GM23338 (cell line): ENCODE data around the gene CRYM.

Experiments
- POLR2AphosphoS5 ChIP-seq: IDR thresholded peaks from 2 replicates; pipeline ENCODE4 v1.6.1; 2016; ENCODE audit warnings: antibody characterized with exemption, low read depth
- TF ChIP-seq, protein P1 (sequence below), 2 experiments: fragments of 200-600 bp in 1 of 2; sonication (generic) in 1 of 2; conservative IDR thresholded peaks; 2 replicates each; pipeline versions ENCODE4 v1.5.1 to v1.6.1; 2016 to 2017; ENCODE audit warnings: antibody characterized with exemption in 2 of 2, low read depth in 2 of 2, mild to moderate bottlenecking in 2 of 2, moderate library complexity in 1 of 2

DNA sequence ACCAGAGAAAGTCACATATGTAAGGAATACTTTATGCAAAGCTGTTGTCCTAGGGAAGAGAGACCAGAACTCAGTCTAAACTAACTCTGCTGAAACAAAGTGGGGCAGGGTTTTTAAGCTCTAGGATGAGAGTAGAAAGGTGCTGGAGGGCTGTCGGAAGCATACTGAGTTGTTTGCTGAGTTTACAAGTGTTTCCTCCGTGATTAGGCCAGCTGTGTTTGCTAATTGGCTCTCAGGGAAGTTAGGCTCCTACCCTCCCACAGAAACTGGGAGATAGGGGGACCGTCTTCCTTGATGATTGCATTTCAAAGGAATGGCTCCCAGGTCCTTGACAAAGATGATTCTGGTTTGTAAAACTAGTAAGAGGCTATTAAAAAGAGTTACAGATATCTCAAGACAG is 24.4 kb upstream of the CRYM start:
- TF ChIP-seq, protein P1, sequence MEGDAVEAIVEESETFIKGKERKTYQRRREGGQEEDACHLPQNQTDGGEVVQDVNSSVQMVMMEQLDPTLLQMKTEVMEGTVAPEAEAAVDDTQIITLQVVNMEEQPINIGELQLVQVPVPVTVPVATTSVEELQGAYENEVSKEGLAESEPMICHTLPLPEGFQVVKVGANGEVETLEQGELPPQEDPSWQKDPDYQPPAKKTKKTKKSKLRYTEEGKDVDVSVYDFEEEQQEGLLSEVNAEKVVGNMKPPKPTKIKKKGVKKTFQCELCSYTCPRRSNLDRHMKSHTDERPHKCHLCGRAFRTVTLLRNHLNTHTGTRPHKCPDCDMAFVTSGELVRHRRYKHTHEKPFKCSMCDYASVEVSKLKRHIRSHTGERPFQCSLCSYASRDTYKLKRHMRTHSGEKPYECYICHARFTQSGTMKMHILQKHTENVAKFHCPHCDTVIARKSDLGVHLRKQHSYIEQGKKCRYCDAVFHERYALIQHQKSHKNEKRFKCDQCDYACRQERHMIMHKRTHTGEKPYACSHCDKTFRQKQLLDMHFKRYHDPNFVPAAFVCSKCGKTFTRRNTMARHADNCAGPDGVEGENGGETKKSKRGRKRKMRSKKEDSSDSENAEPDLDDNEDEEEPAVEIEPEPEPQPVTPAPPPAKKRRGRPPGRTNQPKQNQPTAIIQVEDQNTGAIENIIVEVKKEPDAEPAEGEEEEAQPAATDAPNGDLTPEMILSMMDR (conservative IDR thresholded peaks at IDR 0.05; ENCODE audit: low read depth in 2 of 2): no peak
- TF ChIP-seq POLR2AphosphoS5: no peak
